GM18858 (cell line): ENCODE data around the gene FLT3.
"Not testable (repeated sequence)": the region's sequence is repeated elsewhere in the genome, so short reads cannot be mapped to it uniquely, and the experiment has no call there.

Experiments used
- ATAC-seq: cut with Tn5 transposase; IDR thresholded peaks from one replicate; pipeline ENCODE4 v1.9.1; 2021; ENCODE audit not compliant: unreplicated experiment

FLT3 gene

GRCh38 chr13:27975564-27976361 is 124.6 kb downstream of the FLT3 start:
- ATAC-seq: no peak

DNA sequence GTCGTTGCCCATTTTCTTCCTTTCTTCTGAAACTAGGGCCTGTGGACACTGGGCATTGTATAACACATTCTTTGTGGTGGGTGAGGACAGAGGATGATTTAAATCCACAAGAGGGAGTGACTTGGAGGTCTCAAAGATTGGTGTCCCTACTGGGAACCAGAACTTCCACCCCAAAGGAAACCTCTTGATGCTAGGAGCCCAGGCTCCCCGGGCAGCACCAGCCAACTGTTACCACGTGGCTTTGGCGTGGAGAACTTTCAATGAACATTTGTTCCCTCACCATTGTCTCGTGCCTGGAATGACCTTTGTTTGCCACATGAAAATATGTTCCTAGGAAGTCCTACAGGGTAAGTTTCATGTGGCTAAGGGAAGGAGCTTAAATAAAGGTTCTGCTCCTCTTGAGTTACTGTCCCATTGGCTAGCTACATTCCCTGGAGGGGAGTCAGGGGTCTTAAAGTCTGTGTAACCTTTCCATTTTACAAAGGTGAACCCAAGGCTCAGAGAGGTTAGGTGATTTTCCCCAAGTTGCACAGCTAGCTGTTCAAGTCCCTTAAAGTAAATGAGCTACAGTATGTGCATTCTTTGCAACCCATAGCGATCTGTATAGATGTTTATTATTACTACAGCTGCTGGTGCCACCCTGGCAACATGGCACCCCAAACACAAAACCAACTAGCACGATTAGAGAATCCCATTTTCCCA is 126.3 kb downstream of the FLT3 start:
- no peak for ATAC-seq

- no peak for ATAC-seq
Observed at GRCh38 chr13:27973291-27973690, 127.1 kb downstream of the FLT3 start.

DNA sequence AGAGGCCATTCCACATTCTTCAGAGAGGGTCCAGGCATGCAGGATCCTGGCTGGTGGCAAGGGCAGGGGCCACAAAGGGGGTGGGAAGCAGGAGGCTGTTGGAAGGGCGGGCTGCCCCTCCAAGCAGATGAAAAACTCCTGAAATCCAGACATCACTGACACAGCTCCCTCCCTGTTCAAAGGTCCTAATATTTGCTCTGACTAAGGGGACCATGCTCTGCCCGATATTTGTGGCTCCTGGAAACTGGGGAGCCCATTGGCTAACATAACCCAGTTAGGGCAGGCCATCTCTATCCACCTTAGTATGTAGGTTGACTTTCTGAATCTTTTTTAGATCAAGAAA is 127.9 kb downstream of the FLT3 start:
- ATAC-seq: no peak

DNA sequence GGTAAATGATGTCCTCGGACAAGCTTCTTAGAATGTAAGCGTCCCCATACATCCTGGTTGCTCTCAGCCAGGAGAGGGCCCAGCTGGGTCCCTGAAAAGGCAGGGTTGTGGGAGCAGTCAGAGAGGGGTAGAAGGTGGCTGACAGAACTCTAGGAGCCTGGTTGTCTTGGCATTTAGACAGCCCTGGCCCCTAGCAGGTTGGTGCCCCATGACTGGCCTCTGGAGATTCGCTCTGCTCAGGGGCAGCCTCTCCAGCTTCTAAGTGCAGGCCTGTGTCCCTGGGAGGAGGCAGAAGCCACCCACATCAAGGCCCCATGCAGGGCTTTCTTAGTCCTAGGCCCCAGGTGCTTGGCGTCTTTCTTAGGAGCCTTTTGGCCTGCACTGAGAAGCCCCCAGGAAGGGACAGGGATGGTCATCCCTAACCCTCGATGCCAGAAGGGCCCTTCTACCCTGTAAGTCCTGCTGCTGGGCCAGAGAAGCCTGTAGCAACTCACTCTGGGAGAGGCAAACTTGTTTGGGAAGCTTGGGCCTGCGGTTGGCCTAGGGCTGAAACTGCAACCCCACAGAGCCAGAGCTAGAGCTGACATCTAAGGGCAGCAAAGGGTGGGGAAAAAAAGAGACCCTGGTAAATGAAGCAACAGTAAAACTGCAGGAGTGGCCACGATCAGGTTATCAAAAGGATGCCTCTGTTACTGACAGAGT is 128.4 kb downstream of the FLT3 start:
- no peak for ATAC-seq

DNA sequence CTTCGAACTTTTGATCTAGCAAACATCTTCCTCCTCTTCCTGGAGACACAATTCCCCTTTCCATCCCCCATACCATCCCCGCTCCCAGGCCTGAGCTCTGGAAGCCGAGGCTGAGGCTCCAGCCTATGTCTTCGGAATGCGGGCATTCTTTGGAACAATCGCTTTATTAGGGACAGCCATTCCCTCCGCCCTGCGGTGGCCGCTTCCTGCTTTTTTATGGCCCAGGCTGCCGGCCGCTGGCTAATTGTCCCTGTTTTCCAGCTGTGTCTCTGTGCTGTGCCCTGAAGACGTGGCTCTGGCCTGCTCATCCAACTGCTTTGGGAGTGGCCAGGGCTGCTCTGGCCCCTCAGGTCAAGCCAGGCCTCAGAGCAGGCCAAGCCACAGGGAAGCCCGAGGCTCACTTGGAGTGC is 129.1 kb downstream of the FLT3 start:
- no peak for ATAC-seq

DNA sequence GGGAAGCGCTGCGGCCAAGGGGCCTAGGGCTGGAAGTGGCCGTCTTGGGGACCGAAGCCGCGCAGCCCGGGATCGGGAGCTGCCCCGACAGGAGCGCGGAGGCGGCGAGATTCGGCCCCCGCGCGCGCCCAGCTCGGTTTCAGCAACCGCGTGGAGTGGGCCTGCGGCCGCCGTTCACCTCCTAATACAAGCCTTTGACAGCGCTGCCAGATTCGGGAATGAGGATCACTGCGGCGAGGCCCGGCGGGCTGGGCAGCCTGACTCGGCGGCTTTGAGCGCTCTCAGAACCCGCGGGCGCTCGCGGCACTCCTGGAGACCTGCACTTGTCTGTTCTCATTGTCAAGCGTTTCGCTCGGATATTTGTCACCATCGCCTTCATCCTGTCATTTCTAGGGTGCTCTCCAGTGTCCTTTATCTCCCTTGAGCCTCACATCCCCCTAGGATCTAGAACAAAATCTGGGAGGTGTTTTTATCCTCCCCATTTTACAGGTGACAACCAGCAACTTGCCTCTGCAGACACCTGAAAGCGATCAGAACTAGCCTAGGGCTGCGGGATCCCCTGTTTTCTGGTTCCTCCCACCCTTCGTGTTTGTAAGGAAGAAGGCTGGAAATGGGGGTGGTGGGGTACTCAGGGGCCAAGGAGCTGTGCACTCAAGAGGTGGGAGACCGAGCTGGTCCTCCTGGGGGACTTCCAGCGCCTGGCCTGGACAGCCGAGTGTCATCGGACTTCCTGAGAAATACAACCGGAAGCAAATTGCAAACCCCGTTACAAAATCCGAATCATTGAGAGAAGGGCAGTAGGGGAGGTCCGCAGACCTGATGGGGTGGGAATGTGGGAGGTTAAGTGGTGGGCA is 129.8 kb downstream of the FLT3 start:
- no peak for ATAC-seq

- ATAC-seq: no peak
Observed at GRCh38 chr13:27969866-27970229, 130.5 kb downstream of the FLT3 start.

DNA sequence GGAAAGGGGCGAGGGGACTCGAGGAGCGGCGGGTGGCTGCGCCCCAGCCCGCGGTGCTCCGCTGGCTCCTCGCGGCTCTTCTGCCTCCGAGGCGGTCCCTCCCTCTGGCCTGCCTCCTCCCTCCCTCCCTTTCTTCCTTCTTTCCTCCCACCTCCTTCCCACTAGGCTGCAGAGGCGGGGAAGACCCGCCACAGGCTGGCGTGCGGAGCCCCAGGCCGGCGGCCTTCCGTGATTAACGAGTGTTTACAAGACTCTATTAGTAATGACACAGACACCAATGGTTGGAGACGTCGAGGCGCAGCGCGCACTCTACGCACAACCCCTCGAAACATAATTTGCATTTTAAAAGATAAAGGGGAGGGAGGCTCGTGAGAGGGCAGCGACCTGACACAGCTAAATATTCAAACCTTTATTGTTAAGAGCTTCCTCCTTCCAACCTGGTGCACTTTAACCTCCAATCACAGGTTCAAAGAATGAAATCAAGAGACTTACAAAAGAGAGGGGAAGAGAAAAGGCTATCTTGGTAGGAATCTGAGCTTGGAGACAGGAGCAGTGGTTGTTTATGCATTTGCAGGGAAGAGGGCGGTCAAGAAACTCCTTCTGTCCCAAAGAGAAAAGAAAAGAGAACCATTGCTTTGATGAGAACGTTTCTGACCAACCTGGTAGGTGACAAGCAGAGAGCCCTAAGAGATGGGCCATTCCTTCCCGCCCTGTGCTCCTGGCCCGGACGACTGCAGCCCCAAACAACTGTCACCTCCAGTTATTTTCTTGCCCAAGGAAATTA is 131.1 kb downstream of the FLT3 start, which contains the start of gene CDX2:
Gene CDX2 (minus strand): TSS at position 234 of the 784 bp plus-strand sequence. CDS start 309 bp downstream, outside the sequence.
- no peak for ATAC-seq

- no peak for ATAC-seq
Observed at GRCh38 chr13:27968316-27969081, 131.9 kb downstream of the FLT3 start.

GRCh38 chr13:27967736-27968315 is 132.6 kb downstream of the FLT3 start:
- ATAC-seq: no peak

GRCh38 chr13:27967203-27967735 is 133.1 kb downstream of the FLT3 start:
- no peak for ATAC-seq

- no peak for ATAC-seq
Observed at GRCh38 chr13:27966641-27967202, 133.7 kb downstream of the FLT3 start.

DNA sequence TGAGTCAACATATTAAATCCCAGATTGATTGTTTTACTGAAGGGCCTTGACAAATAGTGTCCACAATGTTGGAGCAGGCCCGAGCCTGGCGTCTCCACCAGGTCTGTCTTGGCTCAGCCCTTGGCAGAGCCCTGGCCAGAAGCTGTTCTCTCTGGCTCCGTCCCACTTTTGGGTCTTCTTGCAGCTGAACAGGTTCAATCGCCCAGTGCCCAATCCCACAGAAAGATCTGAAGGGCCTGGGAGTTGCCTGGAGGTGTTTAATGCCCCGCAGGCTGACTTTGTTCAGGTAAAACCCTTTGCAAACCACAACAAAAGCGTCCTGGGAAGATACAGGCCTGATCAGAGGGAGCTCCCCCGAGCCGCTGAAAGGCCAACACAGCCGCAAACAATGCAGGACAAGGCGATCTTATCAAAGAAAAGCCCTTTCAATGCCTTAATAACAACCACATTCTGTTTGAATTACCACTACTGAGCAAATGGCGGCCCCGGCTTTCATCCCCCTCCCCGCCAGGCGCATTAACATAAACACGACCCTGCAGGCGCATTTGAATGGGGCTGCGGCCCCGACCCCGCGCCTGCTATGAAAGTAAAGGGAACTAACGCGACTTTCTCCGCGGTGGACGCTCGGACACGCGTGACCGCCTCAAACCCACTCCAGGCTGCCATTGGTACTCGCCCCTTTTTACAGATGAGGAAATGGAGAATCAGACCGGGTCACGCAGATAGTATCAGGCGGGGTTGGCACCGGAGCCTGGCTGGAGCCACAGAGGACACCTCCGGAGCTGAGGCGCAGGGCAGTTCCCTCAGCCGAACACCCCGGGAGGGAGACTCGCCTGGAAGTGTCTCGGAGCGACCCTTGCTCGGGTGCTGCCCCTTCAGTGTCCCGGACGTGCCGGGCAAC is 134.4 kb downstream of the FLT3 start:
- no peak for ATAC-seq

GRCh38 chr13:27965343-27965739 is 135.0 kb downstream of the FLT3 start:
- no peak for ATAC-seq

GRCh38 chr13:27964741-27965323 is 135.5 kb downstream of the FLT3 start:
- no peak for ATAC-seq

DNA sequence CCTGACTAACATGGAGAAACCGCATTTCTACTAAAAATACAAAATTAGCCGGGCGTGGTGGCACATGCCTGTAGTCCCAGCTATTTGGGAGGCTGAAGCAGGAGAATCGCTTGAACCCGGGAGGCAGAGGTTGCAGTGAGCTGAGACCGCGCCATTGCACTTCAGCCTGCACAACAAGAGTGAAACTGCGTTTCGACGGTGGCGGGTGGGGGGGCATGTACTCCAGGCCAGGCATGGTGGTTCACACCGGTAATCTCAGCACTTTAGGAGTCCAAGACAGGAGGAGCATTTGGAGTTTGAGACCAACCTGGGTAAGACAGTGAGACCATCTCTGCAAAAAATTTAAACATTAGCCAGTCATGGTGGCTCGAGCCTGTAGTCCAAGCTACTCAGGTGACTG is 136.2 kb downstream of the FLT3 start:
- not testable (repeated sequence) for ATAC-seq
